SK-N-MC (cell line): ENCODE measurements around the gene IFNLR1.

ENCODE experiments used
- EZH2 ChIP-seq: fragments of 200-600 bp; sonication (generic); IDR thresholded peaks from one replicate; pipeline ENCODE4 v1.6.1; 2017; ENCODE audit warnings: antibody characterized with exemption
- POLR2AphosphoS5 ChIP-seq: IDR thresholded peaks from 2 replicates; pipeline ENCODE4 v1.6.1; 2012; ENCODE audit warnings: mild to moderate bottlenecking, low read depth, low read length, borderline replicate concordance

DNA sequence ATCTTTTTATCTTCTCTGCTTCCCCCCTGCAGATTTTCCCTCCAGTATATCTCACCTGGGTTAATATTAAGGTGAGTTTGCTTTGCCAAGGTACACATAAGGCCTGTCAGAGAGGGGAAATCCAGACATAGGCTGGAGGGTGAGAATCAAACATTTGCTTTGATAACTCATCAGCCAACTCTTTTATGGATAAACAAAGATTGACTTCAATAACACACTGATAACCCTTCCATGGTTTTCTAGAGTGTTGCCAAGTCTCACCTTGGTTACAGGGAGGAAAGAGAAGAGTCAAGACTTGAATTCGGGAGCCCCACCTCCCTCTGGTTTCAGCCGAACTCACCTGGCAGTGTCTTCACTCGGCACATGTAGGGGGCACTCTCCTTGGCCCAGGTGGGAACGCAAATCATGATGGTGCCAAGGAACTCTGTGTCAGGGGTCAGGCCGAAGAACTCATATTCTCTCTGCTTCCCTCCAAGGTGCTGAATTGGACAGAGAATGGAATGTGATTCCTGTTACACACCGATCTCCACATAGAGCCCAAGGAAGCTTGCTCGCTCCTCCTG lies 59.2 kb downstream of the IFNLR1 start:
- TF ChIP-seq EZH2 (no peak), POLR2AphosphoS5 (no peak)
